H1 (cell line): Measurements from ENCODE around the gene RAPGEF5. TPM values are rescaled to one million over a fixed set of nuclear protein-coding genes. Genes with fewer than 3 reads are reported as not detected.

Experiments used
- CHD7 ChIP-seq: fragments of 300-600 bp; sonication (generic); IDR thresholded peaks from 2 replicates; pipeline ENCODE4 v1.7.1; 2012; ENCODE audit warnings: low read length, moderate library complexity, mild to moderate bottlenecking, inconsistent platforms; ENCODE audit not compliant: insufficient replicate concordance
- SAP30 ChIP-seq: fragments of 300-600 bp; sonication (generic); IDR thresholded peaks from 2 replicates; pipeline ENCODE4 v1.7.1; 2012; ENCODE audit warnings: low read length, moderate library complexity, mild to moderate bottlenecking, inconsistent platforms; ENCODE audit not compliant: insufficient read depth, insufficient replicate concordance
- TAF7 ChIP-seq: optimal IDR thresholded peaks from 2 replicates; pipeline ENCODE3; 2011; ENCODE audit warnings: low read depth, mild to moderate bottlenecking, inconsistent platforms, low read length, moderate library complexity, borderline replicate concordance
- polyA plus RNA-seq, 7 experiments: library from polyadenylated mRNA; depleted of rRNA in 3 of 7; stranded (reverse) in 5 of 7; unstranded in 2 of 7; fragments of >200 nt in 5 of 7; fragments of 200-250 nt in 2 of 7; gene quantifications; 1 replicate in 5 of 7; 2 replicates in 1 of 7; 4 replicates in 1 of 7; pipeline versions ENCODE4 v1.2.1 to v1.2.3, GENCODE V29; 2011 to 2013; ENCODE audit warnings: missing spikeins in 2 of 7, mixed read lengths in 2 of 7
- total RNA-seq: library from RNA; stranded (reverse); fragmentation: NEBNext Ultra II Directional; extraction: Animal tissue kit (Norgen Biotek cat#: 25700); gene quantifications from 2 replicates; pipeline ENCODE4 v1.2.1, GENCODE V29; 2021

RAPGEF5 gene
- total and polyA plus RNA-seq, 2 of the 8 experiments (the other 6 are each of a cell fraction or from before 2014, with no cell fraction given) = 4.4 to 22.9 TPM

- TF ChIP-seq CHD7 (no peak), SAP30 (no peak), TAF7 (no peak)
Measured at GRCh38 chr7:22113041-22113440, 243.9 kb downstream of the RAPGEF5 start (continued).
